ENCODE measurements around the gene NMRK2.
"Not testable (repeated sequence)": the region's sequence is repeated elsewhere in the genome, so short reads cannot be mapped to it uniquely, and the experiment has no call there.

Gene NMRK2

DNA sequence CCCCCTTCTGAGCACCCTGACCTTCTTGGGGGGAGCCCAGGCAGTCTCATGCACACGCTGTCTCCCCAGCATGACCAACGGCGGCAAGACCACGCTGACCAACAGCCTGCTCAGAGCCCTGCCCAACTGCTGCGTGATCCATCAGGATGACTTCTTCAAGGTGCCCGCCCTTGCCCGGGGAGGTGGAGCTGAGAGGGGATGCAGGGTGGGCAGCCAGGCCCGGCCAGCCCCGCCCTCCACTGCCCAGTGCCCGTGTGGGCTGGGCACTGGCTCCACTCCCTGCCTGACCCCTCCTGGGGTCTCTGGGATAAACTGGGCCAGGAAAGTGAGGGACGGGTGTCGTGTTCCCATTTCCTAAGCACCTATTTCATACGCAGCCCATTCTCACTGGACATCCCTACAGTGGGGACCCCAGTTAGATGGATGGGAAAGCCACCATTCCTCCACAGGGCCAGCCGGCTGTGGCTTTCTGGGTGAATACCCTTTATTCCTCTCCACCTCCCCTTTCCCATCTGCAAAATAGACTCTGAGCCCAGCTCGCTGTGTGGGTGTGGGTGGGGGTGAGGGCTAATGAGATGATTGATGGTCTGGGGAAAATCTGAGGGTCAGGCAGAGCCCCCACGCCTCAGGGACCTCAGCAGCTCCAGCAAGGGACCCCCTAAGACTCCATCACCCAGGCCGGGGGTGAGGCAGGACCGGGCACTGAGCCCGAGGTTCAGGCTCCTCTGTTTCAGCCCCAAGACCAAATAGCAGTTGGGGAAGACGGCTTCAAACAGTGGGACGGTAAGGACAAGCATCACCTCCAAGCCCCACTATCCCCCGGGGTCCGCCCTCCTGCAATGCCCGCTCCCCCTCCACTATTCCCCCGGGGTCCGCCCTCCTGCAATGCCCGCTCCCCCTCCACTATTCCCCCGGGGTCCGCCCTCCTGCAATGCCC is 3.9 kb downstream of the NMRK2 start:
- in situ Hi-C loops (cut with MboI; ENCODE audit: low sequenced_read_pairs): no loop called here

DNA sequence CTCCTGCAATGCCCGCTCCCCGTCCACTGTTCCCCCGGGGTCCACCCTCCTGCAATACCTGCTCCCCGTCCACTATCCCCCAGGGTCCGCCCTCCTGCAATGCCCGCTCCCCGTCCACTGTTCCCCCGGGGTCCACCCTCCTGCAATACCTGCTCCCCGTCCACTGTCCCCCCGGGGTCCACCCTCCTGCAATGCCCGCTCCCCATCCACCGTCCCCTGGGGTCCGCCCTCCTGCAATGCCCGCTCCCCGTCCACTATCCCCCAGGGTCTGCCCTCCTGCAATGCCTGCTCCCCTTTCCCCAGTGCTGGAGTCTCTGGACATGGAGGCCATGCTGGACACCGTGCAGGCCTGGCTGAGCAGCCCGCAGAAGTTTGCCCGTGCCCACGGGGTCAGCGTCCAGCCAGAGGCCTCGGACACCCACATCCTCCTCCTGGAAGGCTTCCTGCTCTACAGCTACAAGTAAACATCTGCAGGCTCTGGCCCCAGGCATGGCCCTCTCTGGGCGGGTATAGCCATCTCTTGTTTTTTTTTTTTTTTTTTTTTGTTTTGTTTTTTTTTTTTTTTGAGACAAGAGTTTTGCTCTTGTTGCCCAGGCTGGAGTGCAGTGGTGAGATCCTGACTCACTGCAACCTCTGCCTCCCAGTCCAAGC is 5.6 kb downstream of the NMRK2 start:
- in situ Hi-C loops (cut with MboI; ENCODE audit: low sequenced_read_pairs): not testable (repeated sequence)

GRCh38 chr19:3942790-3943409 is 10.0 kb downstream of the NMRK2 start:
- in situ Hi-C loops (cut with MboI; ENCODE audit: low sequenced_read_pairs): no loop called here

- in situ Hi-C loops (cut with MboI; ENCODE audit: low sequenced_read_pairs): no loop called here
Measured at GRCh38 chr19:3944018-3944721, 11.3 kb downstream of the NMRK2 start.

GRCh38 chr19:3945838-3946237 is 13.0 kb downstream of the NMRK2 start:
- in situ Hi-C loops (cut with MboI; ENCODE audit: low sequenced_read_pairs): no loop called here

DNA sequence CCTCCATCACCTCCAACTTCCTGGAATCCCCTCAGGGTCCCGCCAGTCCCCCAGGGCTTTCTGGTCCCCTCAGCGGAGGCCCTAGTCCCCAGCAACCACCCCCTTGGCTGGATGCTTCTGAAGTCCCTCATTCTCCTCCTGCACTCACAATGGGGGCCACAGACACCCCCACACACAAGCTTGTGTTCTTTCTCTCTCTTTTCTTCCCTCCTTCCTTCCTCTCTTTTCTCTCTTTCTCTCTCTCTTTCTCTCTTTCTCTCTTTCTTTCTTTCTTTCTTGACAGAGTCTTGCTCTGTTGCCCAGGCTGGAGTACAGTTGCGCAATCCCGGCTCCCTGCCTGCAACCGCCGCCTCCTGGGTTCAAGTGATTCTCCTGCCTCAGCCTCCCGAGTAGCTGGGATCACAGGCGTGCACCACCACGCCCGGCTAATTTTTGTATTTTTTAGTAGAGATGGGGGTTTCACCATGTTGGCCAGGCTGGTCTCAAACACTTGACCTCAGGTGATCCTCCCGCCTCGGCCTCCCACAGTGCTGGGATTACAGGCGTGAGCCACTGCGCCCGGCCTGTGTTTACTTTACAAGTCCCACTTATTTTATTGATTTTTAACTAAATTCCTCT is 14.6 kb downstream of the NMRK2 start:
- in situ Hi-C loops (cut with MboI; ENCODE audit: low sequenced_read_pairs): not testable (repeated sequence)

DNA sequence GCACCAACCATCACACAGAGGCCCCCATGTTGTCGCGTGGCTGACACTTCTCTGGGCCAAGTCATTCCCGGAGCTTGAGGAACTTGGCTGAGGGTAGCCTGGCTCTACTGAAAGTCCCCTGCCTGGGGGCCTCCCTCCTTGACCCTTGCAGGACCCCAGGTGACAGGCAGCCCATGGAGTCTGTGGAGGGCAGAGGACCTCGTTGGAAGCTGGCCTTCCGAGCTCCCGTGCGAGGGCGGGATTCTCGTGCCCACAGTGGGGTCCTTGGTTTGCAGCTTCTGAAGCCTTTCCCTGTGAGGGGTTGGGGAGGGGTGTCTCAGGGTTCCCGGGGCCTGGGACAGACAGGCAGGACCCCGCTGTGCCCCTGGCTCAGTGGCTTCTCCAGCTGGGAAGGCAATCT is 16.4 kb downstream of the NMRK2 start:
- in situ Hi-C loops (cut with MboI; ENCODE audit: low sequenced_read_pairs): no loop called here

DNA sequence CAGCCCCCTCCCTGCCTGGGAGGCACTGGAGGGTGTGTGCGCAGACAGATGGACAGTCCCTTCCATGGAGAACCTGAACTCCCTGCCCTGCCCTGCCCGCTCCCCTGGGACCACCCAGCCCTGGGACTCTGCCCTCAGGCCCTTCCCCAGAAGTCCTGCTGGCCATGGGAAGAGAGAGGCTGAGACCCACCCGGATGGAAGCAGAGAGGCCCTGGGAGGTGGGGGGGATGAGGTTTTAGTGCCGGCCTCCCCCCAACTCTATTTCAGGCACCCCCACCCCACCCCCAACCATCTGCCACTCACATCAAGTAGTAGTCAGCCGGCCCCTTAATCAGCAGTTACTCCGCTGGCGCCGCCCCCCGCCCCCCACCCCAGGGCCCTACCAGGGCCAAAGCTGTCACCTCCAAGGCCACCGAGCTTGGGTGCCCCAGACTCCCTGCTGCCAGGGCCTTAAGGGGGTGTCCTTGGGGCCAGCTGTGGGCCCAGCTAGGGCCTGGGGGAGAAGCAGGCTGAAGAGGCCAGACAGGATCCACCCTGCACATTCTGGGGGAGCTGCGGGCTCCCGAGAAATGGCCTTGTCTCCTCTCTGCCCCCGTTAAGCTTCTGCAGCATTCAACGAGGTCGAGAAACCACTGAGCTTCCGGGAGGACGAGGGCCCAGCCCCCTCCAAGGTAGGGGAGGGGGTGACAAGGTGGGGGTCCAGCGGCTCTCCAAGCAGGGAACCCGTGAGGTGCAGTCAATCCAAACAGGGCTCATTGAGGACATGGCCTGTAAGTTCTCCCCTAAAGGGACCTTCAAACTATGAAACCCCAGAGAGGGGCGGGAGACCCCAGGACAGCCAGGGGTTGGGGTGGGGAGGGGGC is 17.4 kb downstream of the NMRK2 start:
- in situ Hi-C loops (cut with MboI; ENCODE audit: low sequenced_read_pairs): no loop called here

DNA sequence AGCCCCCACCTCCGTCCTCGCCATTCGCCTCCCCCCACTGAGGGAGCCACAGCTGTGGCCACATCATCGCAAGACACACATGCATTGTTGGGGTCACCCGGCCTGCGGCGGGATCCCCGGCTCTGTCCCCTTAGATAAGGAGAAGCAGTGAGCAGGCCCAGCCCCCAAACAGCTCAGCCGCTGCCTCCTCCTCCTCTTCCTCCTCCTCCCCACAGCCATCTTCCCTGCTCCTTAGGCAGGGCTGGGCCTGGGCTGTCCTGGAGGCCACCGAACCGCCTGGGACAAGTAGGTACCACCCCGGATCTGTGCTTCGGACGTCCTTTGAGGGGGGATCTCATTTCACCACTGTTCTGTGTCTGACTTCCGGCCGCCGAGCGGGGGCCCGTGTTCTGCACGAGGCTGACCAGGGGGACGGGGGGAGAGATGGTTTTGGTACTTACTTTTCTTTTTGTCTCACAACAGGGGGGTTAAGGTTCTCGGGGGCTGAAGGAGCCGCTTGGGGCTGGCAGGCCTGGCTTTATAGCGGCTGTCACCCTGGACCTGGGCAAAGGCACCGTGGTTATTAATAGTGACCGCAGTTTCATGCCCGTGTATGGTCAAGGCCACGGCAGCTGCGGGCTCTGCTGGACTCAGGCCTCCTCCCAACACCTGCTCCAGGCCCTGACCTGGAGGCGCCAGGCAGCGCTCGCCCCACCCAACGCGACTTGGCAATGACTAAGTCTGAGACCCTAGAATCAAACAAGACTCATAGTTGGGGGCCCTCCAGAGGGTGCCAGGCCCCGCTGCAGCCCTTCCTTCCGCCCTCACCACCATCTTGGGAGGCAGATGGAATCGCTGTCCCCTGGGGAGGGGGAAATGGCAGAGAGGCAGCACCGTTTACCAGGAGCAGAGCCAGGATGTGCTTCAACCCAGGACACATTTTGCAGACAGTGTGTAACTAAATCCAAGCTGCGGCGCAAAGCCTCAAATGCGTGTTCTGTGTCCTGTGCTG is 18.3 kb downstream of the NMRK2 start:
- in situ Hi-C loops (cut with MboI; ENCODE audit: low sequenced_read_pairs): no loop called here

DNA sequence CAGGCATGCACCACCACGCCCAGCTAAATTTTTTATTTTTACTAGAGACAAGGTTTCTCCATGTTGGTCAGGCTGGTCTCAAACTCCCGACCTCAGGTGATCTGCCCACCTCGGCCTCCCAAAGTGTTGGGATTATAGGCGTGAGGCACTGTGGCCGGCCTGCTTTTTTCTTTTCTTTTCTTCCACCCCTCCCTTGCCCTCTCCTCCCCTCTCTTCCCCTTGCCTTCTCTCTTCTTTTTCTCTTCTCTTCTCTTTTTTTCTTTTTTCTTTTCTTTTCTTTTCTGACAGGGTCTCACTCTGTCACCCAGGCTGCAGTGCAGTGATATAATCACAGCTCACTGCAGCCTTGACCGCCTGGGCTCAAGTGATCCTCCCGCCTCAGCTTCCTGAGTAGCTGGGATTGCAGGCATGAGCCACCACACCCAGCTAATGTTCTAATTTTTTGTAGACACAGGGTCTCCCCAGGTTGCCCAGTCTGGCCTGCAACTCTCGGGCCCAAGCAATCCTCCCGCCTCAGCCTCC is 19.9 kb downstream of the NMRK2 start:
- in situ Hi-C loops (cut with MboI; ENCODE audit: low sequenced_read_pairs): not testable (repeated sequence)

GRCh38 chr19:3954107-3954506 is 21.2 kb downstream of the NMRK2 start:
- in situ Hi-C loops (cut with MboI; ENCODE audit: low sequenced_read_pairs): no loop called here

DNA sequence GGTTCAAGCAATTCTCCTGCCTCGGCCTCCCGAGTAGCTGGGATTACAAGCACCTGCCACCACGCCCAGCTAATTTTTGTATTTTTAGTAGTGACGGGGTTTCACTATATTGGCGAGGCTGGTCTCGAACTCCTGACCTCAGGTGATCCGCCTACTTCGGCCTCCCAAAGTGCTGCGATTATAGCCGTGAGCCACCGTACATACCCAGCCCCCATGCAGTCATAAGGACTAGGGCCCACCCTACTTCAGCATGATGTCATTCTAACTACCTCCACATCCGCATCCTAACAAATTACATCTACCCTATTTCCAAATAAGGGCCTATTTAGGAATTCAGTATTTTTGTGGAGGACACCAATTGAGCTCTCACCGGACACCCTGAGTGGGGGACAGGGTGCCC is 22.4 kb downstream of the NMRK2 start:
- in situ Hi-C loops (cut with MboI; ENCODE audit: low sequenced_read_pairs): not testable (repeated sequence)

GRCh38 chr19:3955688-3956087 is 22.8 kb downstream of the NMRK2 start:
- in situ Hi-C loops (cut with MboI; ENCODE audit: low sequenced_read_pairs): no loop called here

DNA sequence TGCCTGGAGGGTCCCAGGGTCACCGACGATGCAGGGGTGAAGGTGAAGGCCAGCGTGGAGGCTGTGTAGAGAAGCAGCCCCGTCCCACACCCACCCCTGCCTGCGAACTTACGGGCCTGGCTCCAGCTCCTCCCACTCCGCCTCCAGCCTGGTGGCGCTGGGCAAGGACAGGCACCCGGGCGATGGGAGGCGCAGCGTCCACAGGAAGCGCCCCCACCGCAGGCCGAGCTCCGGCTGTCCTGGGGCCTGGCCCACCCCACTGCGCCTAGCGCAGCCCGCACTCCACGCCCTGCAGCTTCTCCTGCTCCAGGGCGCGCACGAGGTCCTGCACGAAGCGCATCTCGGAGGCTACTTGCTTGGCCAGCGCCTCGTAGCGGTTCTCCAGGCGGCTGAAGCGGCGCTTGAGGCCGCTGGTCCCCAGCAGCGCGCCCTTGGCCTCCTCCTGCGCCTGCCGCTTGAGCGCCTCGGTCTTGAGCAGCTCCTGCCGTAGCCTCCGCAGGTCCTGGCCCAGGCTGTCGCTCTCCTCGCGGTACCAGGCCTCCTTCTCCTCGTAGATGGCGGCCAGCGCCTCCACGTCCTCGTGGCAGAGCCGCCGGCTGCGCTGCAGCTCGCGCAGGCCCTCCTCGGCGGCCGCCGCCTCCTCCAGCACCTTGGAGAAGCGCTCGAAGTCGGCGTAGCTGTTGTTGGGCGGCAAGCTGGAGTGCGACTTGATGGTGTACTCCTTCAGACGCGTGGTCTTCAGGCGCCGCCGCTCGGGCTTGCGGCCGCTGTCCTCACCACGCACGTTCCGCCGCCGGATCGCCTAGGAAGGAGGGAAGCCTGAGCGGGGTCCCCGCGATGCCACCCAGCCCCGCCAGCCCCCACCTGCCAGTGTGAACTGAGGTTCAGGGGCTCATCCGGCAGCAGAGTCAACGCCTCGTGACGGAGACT is 26.2 kb downstream of the NMRK2 start:
- in situ Hi-C loops (cut with MboI; ENCODE audit: low sequenced_read_pairs): no loop called here

- in situ Hi-C loops (cut with MboI; ENCODE audit: low sequenced_read_pairs): no loop called here
Measured at GRCh38 chr19:3959766-3960131, 26.9 kb downstream of the NMRK2 start.

DNA sequence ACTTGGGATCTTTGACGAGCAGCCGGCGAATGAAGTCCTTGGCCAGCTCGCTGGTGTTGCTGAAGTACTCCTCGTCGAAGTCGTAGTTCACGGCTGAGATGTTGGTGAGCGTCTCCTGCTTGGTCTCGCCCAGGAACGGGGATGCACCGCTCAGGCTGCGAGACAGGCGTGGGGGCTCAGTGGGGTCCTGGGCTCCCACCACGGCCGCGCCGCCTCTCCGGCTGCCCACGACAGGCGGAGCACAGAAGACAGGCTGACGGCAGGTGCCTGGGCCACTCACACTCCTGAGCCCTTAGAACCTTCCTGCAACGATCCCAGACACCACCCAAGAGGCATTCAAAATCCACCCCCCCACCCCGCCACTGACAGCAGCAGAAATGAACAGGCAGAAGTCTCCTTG is 28.1 kb downstream of the NMRK2 start:
- in situ Hi-C loops (cut with MboI; ENCODE audit: low sequenced_read_pairs): no loop called here

DNA sequence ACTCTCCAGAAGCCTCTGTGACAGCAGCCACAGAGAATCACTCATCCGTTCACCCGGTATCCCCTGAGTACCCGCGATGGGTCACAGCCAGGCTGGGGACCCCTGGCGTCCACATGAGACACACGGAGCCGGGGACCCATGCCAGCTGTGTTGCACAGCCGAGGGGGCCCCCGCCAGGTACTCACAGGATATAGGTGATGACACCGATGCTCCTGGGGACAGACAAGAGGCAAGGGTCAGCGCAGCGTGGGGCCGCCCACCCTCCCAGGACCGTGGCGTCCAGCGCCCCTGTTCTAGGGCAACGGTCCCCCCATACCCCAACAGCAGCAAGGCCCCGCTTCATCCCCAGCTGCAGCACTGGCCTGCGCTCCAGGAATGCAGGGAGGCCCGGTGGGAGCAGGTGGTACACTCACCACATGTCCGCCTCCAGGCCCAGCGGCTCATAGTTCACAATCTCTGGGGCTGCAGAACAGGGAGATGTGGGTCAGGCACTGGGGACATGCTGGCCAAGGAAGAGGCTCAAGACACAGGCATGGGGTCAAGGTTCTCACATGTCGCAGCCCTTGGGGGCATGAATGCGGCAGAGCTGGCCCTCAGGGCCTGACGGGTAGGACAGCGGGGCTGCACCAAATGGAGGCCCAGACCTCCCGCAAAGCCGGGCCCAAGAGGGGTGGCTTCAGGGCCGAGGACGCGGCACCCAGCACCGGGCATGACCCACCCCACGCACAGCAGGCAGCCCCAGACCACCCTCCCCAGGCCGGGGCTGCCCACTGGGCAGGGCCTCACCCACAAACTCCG is 30.8 kb downstream of the NMRK2 start:
- in situ Hi-C loops (cut with MboI; ENCODE audit: low sequenced_read_pairs): no loop called here

All from HL-60/S4 (cell line).